HepG2 (cell line): ENCODE data around the gene MYO3B. TPM values are rescaled to one million over a fixed set of nuclear protein-coding genes. Genes with fewer than 3 reads are reported as not detected.

Source experiments
- ATAC-seq: fragments of 200-7000 bp; cut with Tn5 transposase; 3 replicates; pipeline ENCODE4 v1.9.1; 2020; ENCODE audit warnings: mild to moderate bottlenecking, moderate library complexity
- BruUV-seq: library from RNA; stranded (reverse); fragments of 400-500 nt; replicated peaks from 2 replicates; lab custom pipeline; 2021; lab: Mats Ljungman, UMichigan
- CTCF ChIA-PET: fragments of 300-600 bp; formaldehyde crosslinking; extraction: SDS; loops from one replicate; lab custom pipeline; 2021; ENCODE audit warnings: low total read pairs, inconsistent platforms, low intra/inter-chr PET ratio; lab: Yijun Ruan, JAX
- POLR2A ChIA-PET: fragments of 350-600 bp; sonication (Branson Sonifier 250); formaldehyde crosslinking; loops from one replicate; lab custom pipeline; 2020; ENCODE audit warnings: antibody characterized with exemption, inconsistent platforms; lab: Yijun Ruan, JAX
- DNase-seq: peaks from one replicate; pipeline ENCODE4 v3.0.0-alpha.2; 2015; ENCODE audit warnings: low spot score
- FAIRE-seq: peaks from 3 replicates; lab custom pipeline; 2011; peaks lifted over from hg19 to GRCh38; lab: Jason Lieb, UNC
- H2AFZ ChIP-seq: one replicate; pipeline ENCODE4 v1.6.1; 2011; ENCODE audit warnings: low read length, inconsistent platforms
- H3K27ac ChIP-seq: fragments of 300-600 bp; 3 replicates; pipeline ENCODE4 v1.8.0; 2011; ENCODE audit warnings: mixed run types, mild to moderate bottlenecking, mixed read lengths, low read length, inconsistent platforms; ENCODE audit not compliant: insufficient read depth; ENCODE audit errors: extremely low read length
- H3K27me3 ChIP-seq, 2 experiments: fragments of 200-600 bp in 1 of 2; 2 replicates in 1 of 2; 3 replicates in 1 of 2; pipeline versions ENCODE4 v1.6.0 to v1.8.0; 2011; ENCODE audit warnings: low read length in 2 of 2, mild to moderate bottlenecking in 2 of 2, moderate library complexity in 2 of 2, inconsistent platforms in 1 of 2; ENCODE audit not compliant: insufficient read depth in 2 of 2, control insufficient read depth in 1 of 2
- H3K36me3 ChIP-seq, 2 experiments: fragments of 200-600 bp in 1 of 2; replicated peaks in 1 of 2; 2 replicates in 1 of 2; 3 replicates in 1 of 2; pipeline versions ENCODE4 v1.5.1 to v1.8.0; 2011; ENCODE audit warnings: low read length in 2 of 2, inconsistent platforms in 1 of 2; ENCODE audit not compliant: insufficient read depth in 2 of 2, control insufficient read depth in 1 of 2
- H3K4me1 ChIP-seq: 2 replicates; pipeline ENCODE4 v1.5.1; 2012; ENCODE audit warnings: low read length, inconsistent platforms; ENCODE audit not compliant: insufficient read depth
- H3K4me2 ChIP-seq: 2 replicates; pipeline ENCODE4 v1.6.0; 2011; ENCODE audit warnings: low read depth, low read length, inconsistent platforms
- H3K4me3 ChIP-seq, 3 experiments: fragments of 200-600 bp in 1 of 3; sonication (generic), shearing (Covaris generic) in 1 of 3; replicated peaks in 1 of 3; 2 replicates each; pipeline ENCODE4 v1.5.1; 2011 to 2016; ENCODE audit warnings: low read length in 3 of 3, inconsistent platforms in 2 of 3, low read depth in 2 of 3, mild to moderate bottlenecking in 2 of 3, control low read depth in 1 of 3, mixed read lengths in 1 of 3; ENCODE audit not compliant: insufficient read depth in 1 of 3
- H3K79me2 ChIP-seq: one replicate; pipeline ENCODE4 v1.6.1; 2011; ENCODE audit warnings: low read length, inconsistent platforms; ENCODE audit not compliant: insufficient read depth
- H3K9ac ChIP-seq: 2 replicates; pipeline ENCODE4 v1.6.0; 2011; ENCODE audit warnings: mild to moderate bottlenecking, low read depth, low read length, inconsistent platforms; ENCODE audit not compliant: insufficient read depth
- H3K9me3 ChIP-seq: 2 replicates; pipeline ENCODE4 v1.5.1; 2012; ENCODE audit warnings: mild to moderate bottlenecking, low read length
- H4K20me1 ChIP-seq: 2 replicates; pipeline ENCODE4 v1.6.0; 2011; ENCODE audit warnings: inconsistent platforms, mild to moderate bottlenecking, low read length, moderate library complexity; ENCODE audit not compliant: insufficient read depth
- XBP1 ChIP-seq: sonication (generic); formaldehyde crosslinking; IDR thresholded peaks from 2 replicates; pipeline ENCODE4 v1.5.0; 2020; ENCODE audit warnings: missing genetic modification reagents
- ZNF407 ChIP-seq: sonication (generic); formaldehyde crosslinking; IDR thresholded peaks from one replicate; pipeline ENCODE4 v1.5.1; 2020; ENCODE audit warnings: mild to moderate bottlenecking, missing genetic modification reagents; ENCODE audit errors: not compliant biosample characterization
- WGBS: methylation state at CpG from one replicate; pipeline ENCODE4 v1.1.6; 2017; ENCODE audit warnings: low lambda C conversion rate; 5-methylcytosine and 5-hydroxymethylcytosine counted together
- in situ Hi-C: cut with HindIII; loops from 2 replicates; pipeline ENCODE4 v1.10.0; 2017; ENCODE audit warnings: low pct_unique_long_range_greater_than_20kb; ENCODE audit not compliant: extremely low pct_ligation_motif_present
- intact Hi-C: fragments of 100-400 bp; cut with micrococcal nuclease; formaldehyde crosslinking; loops from one replicate; pipeline ENCODE4 v1.10.0; 2022; ENCODE audit not compliant: unreplicated experiment
- polyA plus RNA-seq, 8 experiments: library from polyadenylated mRNA; depleted of rRNA in 3 of 8; stranded (reverse) in 7 of 8; unstranded in 1 of 8; fragments of >200 nt; fragmentation: Illumina TruSeq in 4 of 8; extraction: Trizol in 4 of 8; gene quantifications; 2 replicates each; pipeline versions ENCODE4 v1.2.1 to v1.2.3, GENCODE V29; 2011 to 2016; ENCODE audit warnings: low read depth in 4 of 8, missing spikeins in 1 of 8, mixed read lengths in 1 of 8; ENCODE audit not compliant: insufficient read depth in 1 of 8
- total RNA-seq, 5 experiments: library from RNA; depleted of rRNA; stranded (reverse); fragments of >200 nt; fragmentation: Illumina TruSeq; extraction: Trizol; gene quantifications; 2 replicates each; pipeline ENCODE4 v1.2.3, GENCODE V29; 2016; ENCODE audit warnings: low read depth in 1 of 5

Gene MYO3B
- total and polyA plus RNA-seq, 2 of the 13 experiments (the other 11 are each of a cell fraction or from before 2014, with no cell fraction given), result 0.01 TPM; not detected in 1

GRCh38 chr2:170180031-170180566 is 2.2 kb downstream of the MYO3B start:
- Histone ChIP-seq H3K9ac (no peak overlapping the region), H3K36me3 (no peaks in the 10 kb centered on the region), H3K4me3 (no peak overlapping the region), H3K4me1 (no peaks in the 10 kb centered on the region), H3K79me2 (no peaks in the 10 kb centered on the region), H3K9me3 (peaks cover 1% of the 10 kb centered on the region), H3K27me3 (no peaks in the 10 kb centered on the region), H3K4me2 (no peak overlapping the region), H2AFZ (no peak overlapping the region), H3K27ac (no peak overlapping the region), H4K20me1 (no peaks in the 10 kb centered on the region)
- no peak for FAIRE-seq
- intact Hi-C loops, result no loop called here
- BruUV-seq, result no TSS peak
- DNase-seq, result no peak
- in situ Hi-C loops, result no loop called here
- ChIA-PET CTCF (no interaction called here), POLR2A (no interaction called here)
- 3% methylated on average over 3 of the region's 3 CpGs for WGBS
- no peak for ATAC-seq
- TF ChIP-seq XBP1 (CRISPR knock-in tag) (no peak), ZNF407 (CRISPR knock-in tag) (no peak)
